ENCODE measurements around the gene EPB41L3.

EPB41L3 gene

GRCh38 chr18:5457462-5457957 lies 86.3 kb downstream of the EPB41L3 start:
- TF ChIP-seq CTCF (IDR thresholded peaks at IDR 0.05): no peak
- Histone ChIP-seq H3K27ac (no peak overlapping the region), H3K4me3 (no peak overlapping the region)
- no peak for DNase-seq (ENCODE audit: low spot score)

- peak; percentile 17 for TF ChIP-seq CTCF (IDR thresholded peaks at IDR 0.05)
- DNase-seq (ENCODE audit: low spot score): no peak
- Histone ChIP-seq H3K27ac (peak overlapping the region in 1 of 2 donors; percentile 37), H3K4me3 (peak overlapping the region; percentile 33)
Observed at GRCh38 chr18:5456577-5457461, 87.0 kb downstream of the EPB41L3 start.

GRCh38 chr18:5455674-5456073 lies 88.1 kb downstream of the EPB41L3 start:
- H3K27ac ChIP-seq: no peak overlapping the region
- DNase-seq (ENCODE audit: low spot score): no peak
- no peak overlapping the region for H3K4me3 ChIP-seq
- TF ChIP-seq CTCF (IDR thresholded peaks at IDR 0.05): no peak

- H3K4me3 ChIP-seq: no peak overlapping the region
- no peak for DNase-seq (ENCODE audit: low spot score)
- TF ChIP-seq CTCF (IDR thresholded peaks at IDR 0.05): no peak
- no peak overlapping the region for H3K27ac ChIP-seq
Observed at GRCh38 chr18:5452943-5453443, 90.8 kb downstream of the EPB41L3 start.

GRCh38 chr18:5451871-5452270 lies 91.9 kb downstream of the EPB41L3 start:
- no peak for DNase-seq (ENCODE audit: low spot score)
- H3K27ac ChIP-seq: no peak overlapping the region

GRCh38 chr18:5451150-5451549 lies 92.6 kb downstream of the EPB41L3 start:
- DNase-seq (ENCODE audit: low spot score): no peak
- no peak for TF ChIP-seq CTCF (IDR thresholded peaks at IDR 0.05)
- H3K4me3 ChIP-seq: no peak overlapping the region

More at GRCh38 chr18:5451871-5452270, 91.9 kb downstream of the EPB41L3 start:
- no peak overlapping the region for H3K4me3 ChIP-seq
- TF ChIP-seq CTCF (IDR thresholded peaks at IDR 0.05): no peak

More at GRCh38 chr18:5451150-5451549, 92.6 kb downstream of the EPB41L3 start:
- no peak overlapping the region for H3K27ac ChIP-seq
